Fibroblast of peridontal ligament (primary cell): ENCODE measurements around the gene RADIL.

Source experiments
- DNase-seq: peaks from one replicate; pipeline ENCODE4 v3.0.0-alpha.2; 2010; ENCODE audit errors: extremely low read depth

The RADIL gene

DNA sequence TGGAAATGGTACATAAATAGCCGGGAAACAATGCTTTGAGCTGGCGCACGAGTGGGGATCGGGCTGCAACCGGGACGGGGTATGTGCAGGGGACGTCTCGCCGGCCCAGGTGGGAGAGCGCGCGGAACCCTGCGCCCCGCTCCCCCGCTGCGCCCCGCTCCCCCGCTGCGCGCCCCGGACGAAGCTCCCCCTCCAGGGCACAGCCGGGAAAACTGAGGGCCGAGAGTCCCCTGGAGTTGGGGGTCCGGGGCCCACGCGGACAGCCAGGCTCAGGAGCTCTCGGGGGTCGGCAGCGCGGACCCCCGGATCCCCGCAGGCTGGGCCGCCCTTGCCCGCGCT is 514 bp downstream of the RADIL start:
- DNase-seq = no peak

DNA sequence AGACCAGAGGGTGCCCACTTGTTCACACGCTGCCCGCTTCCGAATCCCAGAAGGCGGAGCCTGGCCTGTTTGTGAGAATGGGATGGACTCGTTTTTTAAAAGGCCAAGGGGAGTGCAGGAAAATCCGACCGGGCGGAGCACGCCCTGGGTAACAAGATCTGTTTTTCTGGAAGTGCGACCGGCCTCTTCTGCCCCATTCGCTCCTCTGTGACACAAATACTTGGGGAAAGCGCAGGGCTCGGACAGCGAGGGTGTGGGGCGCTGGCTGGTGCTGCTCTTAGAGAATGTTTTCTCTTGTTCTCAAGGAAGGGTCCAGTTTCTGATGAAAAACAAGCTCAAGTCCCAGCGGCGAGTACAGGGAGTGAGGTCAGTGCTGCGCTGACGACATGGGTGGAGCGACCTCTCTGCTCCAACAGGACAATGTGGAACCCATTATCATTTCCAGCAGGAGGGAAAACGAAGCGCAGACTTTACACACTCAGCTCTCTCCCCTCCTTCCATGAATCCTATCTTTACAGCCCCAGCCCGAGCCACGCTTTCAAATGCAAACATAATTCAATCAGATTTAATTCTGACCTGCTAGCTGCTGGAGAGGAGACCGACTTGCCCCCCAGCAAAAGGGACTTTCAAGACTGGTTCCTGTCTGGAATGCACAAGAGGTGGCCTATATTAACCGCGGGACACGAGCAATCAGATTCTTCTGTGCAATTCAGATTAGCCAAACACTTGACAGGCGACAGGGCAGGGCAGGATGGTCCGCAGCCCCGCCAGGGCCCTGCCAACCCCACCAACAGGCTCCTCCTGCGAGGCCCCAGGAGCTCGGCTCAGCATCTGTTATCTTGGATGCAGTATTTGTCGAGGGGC is 1.1 kb downstream of the RADIL start:
- DNase-seq = peak; percentile 92

DNA sequence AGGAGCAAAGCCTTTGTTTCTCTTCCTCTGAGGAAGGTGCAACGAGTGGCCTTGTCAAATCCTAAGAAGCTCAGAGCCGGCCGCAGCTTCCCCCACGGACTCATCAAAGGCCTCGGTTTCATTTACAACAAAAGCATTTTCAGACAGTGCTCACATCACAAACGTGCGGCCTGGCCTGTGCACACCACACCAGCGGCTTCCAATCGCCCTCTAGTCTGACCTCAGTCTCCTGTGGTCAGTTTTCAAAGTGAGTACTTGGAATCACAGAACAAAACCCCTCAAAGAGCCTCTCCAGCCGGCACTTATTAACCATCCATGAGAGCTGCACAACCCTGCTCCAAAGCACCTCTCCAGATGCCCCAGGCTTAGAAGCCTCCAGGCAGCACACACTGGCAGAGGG is 3.3 kb downstream of the RADIL start:
- no peak for DNase-seq

DNA sequence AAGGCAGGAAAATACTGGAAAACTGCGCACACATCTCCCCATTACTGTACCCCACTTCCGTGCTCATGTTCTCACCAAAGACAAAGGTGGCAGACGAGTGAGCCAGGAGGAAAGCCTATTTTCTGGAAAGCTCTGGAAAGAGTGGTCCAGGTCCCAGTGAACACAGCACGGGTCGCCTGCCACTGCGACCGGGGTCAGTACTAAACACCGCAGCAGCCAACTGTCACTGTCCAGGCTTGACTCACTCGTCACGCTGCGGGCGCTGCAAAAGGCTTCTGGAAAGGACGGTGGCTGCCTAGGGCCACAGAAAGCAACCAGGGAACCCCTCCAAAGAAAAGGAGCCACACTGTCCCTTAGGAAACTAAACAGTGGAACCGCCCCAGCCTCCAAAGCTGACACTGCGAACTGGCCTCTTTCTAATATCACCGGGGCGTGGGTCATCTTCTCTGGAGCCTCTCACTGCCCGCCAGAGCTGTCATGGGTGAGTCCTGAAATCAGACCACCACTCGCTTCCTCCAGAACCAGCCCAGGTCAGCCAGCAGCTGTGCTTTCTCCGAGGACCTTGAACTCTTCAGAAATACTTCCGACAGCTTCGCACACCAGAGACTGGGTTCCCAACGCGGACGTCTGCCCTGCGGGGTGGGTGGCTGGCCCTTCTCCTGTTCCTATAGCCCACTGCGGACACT is 4.0 kb downstream of the RADIL start:
- no peak for DNase-seq

DNA sequence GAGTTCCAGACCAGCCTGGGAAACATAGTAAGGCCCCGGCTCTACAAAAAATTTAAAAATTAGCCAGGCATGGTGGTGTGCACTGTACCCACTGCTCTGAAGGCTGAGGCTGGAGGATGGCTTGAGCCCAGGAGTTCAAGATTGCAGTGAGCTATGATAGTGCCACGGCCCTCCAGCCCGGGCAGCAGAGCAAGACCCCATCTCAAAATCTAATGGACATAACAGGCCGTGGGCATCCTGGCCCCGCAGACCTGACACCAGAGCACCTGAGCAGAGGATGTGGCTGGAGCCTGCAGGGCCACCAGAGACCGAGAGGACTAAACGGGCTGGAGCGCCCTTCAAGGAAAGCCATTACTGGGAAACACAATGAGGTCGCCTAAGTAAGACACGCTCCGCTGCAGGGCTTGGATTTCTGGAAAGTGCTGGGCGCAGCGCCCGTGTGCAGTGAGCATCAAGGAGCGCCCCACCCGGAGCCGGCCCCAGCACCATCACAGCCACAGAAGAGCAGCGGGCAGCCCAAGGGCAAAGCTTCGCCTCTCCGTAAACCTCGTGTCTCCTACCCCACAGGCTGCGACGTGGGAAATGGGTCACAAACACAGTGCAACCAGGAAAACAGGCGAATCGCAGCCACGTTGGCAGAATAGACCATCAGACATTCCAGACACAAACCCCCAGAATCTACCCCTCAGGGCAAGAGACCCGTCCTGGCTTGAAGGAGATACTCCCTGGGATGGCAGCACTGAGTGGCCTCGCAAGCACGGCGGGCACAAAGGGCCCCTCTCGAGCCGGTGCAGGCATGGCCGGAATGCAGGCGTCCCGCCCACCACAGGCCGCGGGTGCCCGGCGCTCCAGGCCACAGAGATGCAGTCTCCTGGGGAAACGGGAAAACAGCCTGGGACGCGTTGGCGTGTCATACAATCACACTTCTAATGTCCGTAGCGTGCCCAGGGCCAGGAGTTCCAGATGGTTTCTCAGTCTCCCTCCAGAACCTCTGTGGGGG is 4.9 kb downstream of the RADIL start:
- no peak for DNase-seq

DNA sequence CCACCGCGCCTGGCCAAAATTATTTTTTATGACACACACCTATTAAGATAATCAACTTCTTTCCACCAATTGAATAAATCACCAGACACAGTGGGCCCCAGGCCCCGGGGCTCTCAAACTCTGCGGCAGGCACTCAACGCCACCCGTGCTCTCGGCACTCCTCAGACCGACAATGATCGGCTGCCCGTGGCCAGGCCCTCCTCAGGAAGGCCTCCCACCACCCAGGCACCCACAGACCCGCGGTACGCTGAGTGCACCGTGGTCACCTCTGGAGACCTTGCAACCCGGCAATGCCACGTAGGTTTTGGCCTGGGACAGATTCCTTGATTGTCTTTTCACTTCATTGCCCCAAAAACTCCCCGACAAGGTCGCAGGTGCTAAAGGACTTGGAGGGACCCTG is 6.9 kb downstream of the RADIL start:
- no peak for DNase-seq

DNA sequence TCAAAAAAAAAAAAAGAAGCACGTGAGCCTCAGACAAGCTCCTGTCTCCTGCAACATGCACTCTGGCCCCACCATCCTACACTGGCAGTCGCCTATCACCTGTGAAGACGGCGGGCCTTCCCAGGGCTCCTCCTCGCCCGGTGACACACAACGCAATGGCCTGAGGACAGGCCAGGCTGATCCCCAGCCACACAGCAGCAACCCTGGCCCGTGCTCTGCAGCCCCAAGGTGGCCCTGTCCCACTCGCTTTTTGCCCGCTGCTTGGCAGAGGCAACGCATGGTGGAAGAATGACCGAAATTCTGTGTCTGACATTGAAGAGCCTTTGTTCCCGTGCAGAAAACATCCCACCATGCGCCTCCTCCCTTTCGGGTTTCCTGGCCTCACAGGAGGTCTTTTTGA is 8.1 kb downstream of the RADIL start:
- no peak for DNase-seq

DNA sequence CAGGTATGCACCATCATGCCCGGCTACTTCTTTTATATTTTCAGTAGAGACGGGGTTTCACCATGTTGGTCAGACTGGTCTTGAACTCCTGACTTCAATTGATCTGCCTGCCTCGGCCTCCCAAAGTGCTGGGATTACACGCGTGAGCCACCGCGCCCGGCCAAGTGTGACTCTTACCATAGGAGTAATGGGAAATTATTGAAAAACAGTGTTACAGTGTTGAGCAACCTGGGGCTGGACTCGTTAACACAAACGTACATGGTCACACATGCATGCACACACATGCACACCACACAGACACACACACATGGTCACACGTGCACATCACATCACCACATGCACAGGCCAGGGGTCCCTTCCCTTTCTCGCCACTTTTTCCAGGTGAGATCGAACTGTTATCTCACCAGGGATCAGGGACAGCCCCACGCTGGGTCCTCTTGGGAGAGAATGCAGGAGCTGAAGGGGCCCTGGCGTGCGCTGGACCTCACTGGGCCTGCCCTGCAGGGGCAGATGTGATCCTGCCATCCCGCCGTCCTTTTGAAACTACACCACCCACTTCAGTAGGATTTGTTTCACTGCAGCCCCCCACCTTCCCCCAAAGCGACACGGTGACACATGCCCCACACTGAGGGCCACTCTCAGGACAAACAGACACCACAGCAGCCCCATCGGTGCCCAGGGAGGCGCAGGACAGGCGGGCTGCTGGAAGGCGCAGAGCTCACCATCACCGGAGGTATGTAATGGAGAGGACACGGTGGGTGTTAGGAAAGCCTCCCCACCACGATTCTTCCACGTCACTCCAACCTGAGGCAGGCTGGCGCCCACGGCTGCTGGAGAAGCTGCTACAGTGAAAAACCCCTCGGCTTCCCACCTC is 10.2 kb downstream of the RADIL start:
- no peak for DNase-seq

DNA sequence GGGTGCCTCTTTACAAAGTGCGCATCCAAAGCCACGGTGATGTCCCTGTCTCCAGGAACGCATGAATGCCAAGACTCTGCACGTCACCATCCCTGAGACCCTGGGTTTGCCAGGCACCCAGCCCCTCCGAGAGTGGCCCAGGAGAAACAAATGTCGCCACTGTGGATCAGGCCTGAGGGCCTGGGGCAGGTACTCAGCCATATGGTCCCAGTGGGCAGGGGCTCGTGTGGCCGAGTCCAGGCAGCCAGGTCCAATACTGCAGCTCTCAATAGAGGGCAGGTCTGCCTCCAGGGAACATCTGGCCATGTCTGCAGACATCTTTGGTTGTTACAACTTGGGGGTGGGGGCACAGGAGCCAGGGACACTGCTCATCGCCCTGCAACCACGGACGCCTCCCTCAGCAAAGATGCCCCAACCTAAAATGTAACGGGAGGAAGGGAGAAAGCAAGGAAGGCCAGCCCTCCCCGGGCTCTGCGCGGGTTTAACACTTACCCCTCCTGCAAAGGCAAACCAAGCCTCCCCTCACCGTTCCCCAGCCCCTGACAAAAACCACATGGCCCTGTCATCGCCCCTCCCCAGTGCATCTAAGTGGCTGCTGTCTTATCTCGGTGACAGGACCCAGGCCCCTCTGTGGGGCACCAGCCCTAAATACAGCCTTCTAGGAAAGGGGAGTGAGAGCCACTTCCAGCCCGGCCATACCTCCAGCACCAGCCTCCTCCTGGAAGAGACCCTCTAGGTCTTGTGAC is 11.4 kb downstream of the RADIL start:
- DNase-seq = no peak

DNA sequence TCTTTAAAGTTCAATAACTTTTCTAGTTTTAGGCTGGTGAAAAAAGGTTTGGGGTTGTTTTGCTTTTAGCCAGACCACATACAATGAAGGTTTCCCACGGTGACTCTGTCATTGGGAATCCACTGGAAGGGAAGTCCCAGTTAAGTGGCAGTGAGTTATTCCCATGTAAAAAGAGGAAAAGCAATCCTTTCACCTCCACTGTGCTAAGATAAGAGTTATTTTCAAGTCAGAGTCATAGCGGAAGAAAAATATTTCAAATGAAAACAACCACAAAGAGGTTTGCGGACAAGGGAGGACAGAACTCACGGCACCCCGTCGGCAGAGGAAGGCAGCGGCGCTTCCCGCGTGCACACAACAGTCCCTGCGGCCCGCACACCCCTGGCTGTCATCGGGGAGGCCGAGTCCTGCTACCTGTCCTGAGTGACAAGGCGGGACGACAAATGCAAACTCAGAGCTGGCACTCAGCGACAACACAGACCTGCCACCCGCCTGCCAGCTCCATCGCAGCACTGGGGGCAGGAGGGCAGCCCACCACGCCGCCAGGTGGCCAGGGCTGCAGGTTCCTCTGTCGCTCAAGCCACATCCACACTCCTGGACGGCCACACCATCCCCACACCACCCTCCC is 12.3 kb downstream of the RADIL start:
- DNase-seq = no peak

DNA sequence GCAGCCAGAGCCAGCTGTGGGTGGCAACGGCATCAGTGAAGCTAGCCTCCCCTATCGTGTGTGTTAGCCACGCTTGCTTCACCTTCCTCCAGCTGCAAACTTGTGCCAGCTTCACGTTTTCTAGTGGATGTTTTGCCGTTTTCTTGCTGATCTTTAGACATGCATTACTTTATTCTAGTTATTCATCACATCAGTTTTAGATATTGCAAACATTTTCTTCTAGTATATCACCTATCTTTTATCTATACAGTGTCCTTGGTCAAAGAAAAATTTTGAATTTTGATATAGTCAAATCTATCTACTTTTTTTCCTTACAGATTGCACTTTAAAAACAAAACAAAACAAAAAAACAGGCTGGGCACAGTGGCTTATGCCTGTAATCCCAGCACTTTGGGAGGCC is 15.0 kb downstream of the RADIL start:
- DNase-seq = no peak

DNA sequence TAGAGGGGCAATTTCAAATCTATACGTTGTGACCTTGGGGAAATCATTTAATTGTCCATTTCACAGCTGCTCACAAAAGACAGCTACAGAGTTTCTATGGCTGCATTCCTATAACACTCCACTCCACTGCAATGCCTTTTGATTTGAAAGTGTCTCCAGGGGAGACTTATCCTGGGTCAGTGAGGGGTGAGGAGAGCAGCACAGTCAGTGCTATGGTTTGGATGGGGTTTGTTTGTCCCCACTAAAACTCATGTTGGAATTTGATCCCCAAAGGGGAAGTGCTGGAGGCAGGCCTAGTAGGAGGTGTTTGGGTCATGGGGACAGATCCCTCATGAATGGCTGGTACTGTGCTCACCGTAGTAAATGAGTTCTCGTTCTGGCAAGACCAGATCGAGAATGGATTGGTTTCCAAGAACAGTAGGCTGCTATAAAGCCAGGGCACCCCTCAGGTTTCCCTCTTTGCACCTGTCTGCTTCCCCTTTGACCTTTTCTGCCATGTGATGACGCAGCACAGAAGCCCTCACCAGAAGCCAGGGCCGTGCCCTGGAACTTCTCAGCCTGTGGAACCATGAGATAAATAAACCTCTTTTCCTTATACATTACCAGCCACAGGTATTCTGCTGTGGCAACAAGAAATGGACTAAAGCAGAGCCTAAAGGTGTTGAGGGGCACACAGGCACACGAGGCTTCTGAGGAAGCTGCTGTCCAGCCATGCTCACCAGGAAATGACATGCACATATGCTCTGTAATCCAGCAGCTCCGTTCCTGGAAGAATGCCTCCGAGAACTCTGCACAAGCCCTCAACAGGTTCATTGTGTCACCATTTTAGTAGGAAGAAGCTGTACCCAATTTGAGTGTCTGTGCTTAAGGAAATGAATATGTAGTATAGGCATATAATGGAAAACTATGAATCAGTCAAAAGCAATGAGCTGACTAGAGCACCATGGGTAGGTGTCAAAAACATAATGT is 16.7 kb downstream of the RADIL start:
- DNase-seq = no peak

DNA sequence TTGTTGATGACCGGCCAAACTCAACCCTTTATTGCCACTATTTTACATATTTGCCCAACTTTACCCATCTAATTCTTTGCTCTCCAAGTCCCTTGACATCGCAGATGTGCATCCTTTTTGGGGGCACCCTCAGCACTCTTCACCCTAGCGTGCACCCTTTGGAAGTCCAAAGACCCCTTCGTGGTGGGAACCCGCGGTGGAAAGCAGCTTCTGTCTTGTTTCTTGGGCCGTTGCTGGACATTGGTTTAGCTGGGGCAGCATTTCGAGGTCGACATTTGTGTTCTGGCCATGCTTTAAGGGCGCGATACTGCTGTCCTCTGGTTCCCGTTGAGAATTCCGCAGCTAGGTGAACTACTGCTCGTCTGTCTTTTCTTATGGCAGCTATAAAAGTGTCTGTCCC is 21.4 kb downstream of the RADIL start:
- DNase-seq = no peak

DNA sequence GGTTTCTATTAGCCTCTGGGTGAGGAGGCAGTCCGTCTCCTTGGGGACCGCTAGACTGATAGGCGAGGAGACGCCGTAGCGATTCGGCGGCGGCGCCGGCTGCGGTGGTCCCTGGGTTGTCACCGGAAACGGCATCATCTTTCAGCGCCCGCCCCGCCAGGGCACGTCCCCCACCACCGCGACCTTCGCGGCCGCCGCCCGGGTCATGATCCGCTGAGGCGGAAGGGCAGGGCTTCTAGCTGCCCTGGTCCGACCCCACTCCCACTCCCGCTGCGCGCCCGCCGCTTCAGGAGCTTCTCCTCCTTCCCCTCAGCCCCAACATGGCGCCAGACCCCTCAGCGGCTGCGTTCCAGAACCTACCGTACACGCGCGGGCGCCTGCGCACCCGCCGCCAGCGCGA is 21.8 kb downstream of the RADIL start, which contains the start of gene PAPOLB:
Gene PAPOLB, minus strand, starts transcription at position 358 of the 400 bp plus-strand sequence. Its CDS starts 220 bp downstream, at position 138.
- DNase-seq = no peak

DNA sequence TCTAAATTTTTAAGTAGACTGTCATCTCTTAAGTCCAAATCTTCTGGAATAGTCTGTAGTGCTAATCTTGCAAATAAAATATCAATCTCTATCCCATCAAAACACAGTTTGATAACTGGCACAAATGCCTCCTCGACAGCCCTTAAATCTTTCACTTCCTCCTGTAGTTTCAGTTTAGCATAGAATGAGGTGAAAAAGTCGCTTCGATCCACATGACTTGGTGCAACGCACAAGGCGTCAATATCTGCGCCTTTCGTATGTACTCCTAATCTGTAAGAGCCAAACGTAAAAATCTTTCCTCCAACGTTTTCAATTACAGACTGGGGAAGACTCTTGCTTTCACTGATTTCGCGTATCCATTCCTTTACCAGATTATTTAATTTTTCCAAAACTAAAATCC is 22.3 kb downstream of the RADIL start:
- no peak for DNase-seq

DNA sequence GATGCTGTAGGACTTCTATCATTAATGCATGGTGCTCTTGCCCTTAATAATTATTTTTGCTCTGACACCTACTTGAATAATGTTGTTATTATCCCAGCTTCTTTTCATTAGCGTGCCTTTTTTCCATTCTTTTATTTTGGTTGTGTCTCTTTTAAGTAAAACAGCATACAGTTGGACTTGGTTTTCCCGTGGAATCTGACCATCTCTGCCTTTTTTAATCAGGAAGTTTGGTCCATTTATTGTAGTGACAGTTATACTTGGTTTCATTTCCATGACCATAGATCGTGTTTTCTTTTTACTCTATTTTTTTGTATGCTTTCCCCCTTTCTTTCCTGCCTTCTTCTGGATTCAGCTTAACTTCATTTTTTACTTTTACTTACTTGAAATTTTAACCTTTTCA is 26.3 kb downstream of the RADIL start:
- no peak for DNase-seq

DNA sequence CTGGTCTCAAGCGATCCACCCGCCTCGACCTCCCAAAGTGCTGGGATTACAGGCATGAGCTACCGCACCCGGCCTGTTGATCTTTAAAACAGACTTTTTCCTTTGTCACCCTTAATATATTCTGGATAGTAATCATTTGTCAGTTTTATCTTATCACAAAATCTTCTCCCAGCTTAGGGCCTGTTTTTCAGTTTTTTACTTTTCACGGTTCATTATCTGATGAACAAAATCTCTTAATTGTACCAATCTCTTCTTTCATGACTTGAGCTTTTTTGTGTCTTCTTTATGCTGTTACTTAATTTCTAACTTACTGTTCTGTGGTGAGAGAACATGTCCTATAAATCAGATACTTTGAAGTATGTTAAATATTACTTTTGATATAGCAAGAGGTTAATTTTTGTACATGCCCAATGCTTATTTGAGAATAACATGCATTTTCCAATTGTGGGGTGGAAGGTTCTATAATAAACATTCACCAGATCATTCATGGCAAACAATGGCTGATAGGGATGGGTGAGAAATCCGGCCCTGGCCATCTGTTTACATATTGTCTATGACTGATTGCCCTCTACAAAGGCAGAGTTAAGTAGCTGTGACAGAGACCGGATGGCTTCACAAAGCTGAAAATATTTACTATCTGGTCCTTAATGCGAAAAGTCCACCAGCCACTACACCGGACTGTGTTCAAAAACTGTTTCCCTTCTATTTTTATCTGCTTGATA is 27.0 kb downstream of the RADIL start:
- no peak for DNase-seq

DNA sequence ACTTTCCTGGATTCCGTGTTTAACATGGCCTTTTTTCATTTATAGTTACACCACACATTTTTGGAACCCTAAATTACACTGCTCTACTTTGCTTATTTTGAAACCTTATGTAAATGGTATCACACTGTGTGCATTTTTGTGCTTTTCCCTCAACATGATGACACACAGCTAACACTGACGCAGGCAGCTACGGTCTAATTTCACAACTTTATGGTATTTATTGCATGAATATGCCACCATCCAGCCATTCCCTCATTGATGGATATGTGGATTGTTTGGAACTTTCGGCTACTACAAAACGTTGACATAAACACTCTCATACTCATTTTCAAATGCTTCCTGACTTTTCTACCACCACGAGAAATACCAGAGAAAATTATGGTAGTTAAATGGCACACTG is 28.6 kb downstream of the RADIL start:
- peak; percentile 11 for DNase-seq
